HUDEP-2 (cell line): Measurements from ENCODE around the gene PHACTR3.

Experiments
- DNase-seq, 76 experiments: peaks; one replicate each; lab custom pipeline; 2025; ENCODE audit not compliant: unreplicated experiment in 76 of 76; lab: John Stamatoyannopoulos, UW

The PHACTR3 gene

GRCh38 chr20:59743767-59744485, 139.6 kb downstream of the PHACTR3 start:
- peak in 55 of 76 experiments; percentile 7 to 74 (median 37) for DNase-seq

GRCh38 chr20:59744756-59745155, 140.4 kb downstream of the PHACTR3 start:
- DNase-seq, result no peak

GRCh38 chr20:59745201-59745600, 140.9 kb downstream of the PHACTR3 start:
- DNase-seq, result no peak

DNA sequence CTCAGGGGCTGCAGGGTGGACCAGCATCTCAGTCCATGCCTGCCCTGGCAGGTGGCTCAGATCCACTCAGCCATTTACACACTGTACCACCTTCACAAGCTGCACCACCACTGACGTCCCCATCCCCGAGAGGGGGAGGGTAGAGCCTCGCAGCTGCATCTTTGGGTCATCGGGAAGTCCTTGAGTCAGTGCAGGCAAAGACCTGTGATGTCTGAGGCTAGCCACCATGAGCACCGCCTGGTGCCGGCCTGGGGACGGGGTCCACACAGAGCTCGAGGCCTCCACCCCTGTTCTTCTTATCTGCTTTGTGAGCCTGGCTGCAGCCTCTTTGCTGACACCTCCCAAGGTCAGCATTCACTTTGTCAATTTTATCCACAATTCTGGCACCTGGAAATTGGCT, 141.4 kb downstream of the PHACTR3 start:
- DNase-seq, result no peak

- no peak for DNase-seq
Observed at GRCh38 chr20:59746155-59746554, 141.8 kb downstream of the PHACTR3 start.

GRCh38 chr20:59747671-59748515, 143.6 kb downstream of the PHACTR3 start:
- DNase-seq, result no peak

- DNase-seq, result no peak
Observed at GRCh38 chr20:59748619-59749191, 144.4 kb downstream of the PHACTR3 start.

GRCh38 chr20:59749301-59749700, 145.0 kb downstream of the PHACTR3 start:
- DNase-seq, result no peak

GRCh38 chr20:59750209-59750840, 146.0 kb downstream of the PHACTR3 start:
- no peak for DNase-seq

- DNase-seq, result peak in 54 of 76 experiments; percentile 1 to 74 (median 38)
Observed at GRCh38 chr20:59751075-59751711, 146.9 kb downstream of the PHACTR3 start.

GRCh38 chr20:59752101-59752586, 147.8 kb downstream of the PHACTR3 start:
- DNase-seq, result no peak

DNA sequence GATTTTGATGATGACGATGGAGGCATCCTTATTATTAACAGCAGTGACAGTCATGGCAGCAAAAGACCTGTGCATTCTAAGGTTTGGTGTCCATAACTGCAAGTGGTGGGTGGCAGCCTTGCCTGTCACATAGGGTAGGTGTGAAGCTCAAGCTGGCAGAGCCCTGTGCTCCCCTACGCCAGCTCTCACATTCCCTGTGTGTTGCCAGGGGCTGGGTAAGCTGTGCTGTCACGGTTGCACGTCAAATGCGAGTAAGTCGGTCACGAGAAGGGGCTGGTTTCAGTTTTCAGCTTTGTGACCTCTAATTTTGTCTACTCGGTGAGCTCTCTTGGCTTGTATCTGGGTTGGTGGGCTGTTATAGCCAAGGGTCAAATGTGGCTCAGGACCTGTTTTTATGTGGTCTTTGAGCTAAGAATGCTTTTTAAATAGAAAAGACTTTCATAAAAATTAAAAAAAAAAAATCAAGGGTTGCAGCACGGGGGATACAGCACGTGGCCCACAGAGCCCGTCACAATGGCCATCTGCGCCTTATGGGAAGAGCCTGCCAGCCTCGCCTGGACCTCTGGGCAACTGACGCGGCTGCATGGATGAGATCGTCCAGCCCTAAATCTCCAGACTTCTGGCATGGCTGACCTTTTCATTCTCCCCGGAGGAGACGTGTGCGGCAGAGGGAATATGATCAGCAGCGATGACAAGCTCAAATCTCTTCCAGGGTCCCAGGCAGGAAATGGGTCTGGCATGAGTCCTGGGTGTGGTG, 148.5 kb downstream of the PHACTR3 start:
- no peak for DNase-seq

- no peak for DNase-seq
Observed at GRCh38 chr20:59753836-59754235, 149.5 kb downstream of the PHACTR3 start.

- no peak for DNase-seq
Observed at GRCh38 chr20:59754551-59754950, 150.2 kb downstream of the PHACTR3 start.

DNA sequence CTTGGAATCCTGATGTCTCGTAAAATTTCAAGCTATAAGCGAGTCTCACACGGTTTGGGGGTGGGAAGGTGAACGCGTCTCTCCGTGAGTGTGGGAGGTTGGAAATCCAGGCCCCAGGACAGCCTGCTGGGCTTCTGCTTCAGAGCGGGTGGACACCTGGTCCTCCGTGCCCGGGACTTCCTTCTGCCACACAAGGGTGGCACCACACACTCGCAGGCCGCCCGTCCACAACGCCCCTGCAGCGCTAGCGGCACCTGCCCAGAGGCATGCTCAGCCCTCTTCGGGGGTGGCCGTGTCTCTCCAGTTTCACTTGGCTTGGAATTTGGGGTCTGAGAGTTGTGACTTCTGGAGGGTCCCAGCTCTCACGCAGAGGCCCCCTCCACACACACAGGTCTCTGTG, 151.9 kb downstream of the PHACTR3 start:
- no peak for DNase-seq

DNA sequence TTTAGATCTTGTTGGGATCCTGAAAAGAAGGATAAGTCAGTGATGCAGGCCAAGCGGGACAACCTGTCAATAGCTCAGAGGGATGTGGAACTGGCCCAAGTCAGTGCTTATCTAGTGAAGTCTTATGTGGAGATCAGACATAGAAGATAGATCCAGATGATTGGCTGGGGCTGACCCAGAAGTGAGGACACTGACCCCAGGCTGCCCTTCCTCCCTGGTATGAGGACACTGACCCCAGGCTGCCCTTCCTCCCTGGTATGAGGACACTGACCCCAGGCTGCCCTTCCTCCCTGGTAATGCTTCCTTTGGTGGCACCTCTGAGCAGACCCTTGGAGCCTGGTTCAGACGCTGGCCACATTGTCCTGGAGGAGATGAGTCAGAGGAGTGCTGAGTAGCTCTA, 159.7 kb downstream of the PHACTR3 start:
- DNase-seq, result no peak

GRCh38 chr20:59765599-59766177, 161.3 kb downstream of the PHACTR3 start:
- peak in 27 of 76 experiments; percentile 1 to 41 (median 7) for DNase-seq

DNA sequence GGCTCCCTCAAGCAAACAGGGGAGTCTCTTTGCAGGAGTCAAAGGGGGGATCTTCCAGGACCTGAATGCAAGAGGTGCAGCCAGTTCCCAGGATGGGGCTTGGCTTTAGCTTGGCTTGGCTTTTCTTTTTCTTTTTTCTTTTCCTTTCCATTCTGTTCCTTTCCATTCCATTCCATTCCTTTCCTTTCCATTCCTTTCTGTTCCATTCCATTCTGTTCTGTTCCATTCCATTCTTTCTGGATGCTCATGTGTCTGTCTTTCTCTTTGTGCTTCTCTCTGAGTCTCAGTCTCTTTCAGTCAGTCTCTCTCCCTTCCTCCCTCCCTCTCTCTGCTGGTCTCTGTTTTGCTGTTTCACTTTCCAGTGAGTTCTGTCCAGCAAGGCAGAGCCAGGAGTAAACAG, 163.3 kb downstream of the PHACTR3 start:
- DNase-seq, result no peak

- no peak for DNase-seq
Observed at GRCh38 chr20:59770270-59770669, 165.9 kb downstream of the PHACTR3 start.
